GM19025 (cell line): ENCODE results near the gene P2RX6.
"Not testable (repeated sequence)": the region's sequence is repeated elsewhere in the genome, so short reads cannot be mapped to it uniquely, and the experiment has no call there.

Experiments
- ATAC-seq: cut with Tn5 transposase; IDR thresholded peaks from one replicate; pipeline ENCODE4 v1.9.1; 2021; ENCODE audit warnings: mild to moderate bottlenecking, low read depth, moderate library complexity; ENCODE audit not compliant: unreplicated experiment

Gene P2RX6

GRCh38 chr22:21030621-21031544, 15.9 kb downstream of the P2RX6 start:
- ATAC-seq: no peak

GRCh38 chr22:21031545-21032036, 16.6 kb downstream of the P2RX6 start:
- no peak for ATAC-seq

DNA sequence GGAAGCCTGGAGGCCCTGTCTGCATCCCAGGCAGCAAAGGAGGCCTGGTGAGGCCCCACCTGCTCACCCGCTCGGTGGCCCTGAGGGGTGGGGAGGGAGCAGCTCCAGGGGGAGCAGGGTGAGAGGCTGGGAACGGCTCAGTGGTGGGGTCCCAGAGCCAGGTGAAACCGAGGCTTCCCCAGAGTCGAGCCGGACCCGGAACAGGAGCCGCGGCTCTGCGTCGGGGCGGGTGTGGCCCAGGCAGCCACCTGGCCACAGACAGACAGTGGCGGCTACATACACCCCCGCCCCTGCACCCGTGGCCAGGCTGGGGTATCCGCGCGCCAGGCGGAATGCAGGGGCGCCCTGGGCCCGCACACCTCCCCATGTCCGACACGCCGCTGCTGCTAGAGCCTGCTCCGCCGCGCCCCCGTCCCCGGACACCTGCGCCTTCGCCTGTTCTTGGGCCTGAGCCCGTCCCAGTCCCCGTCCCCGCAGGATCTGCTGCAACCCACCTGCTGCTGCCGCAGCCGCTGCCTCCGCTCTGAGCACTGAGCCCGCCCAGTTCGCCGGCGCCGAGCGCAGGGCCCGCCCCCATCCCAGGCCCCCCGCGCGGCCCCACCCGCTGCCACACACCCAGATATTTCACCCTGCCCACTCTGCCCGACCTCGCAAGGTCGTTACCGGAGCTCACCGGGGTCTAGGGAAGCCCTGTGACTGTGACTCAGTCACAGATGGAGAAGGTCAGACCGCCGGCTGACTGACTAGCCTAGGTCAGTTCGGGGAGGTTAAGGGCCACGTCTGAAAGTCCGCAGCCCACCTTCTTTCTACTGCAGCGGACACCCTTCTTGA, 17.3 kb downstream of the P2RX6 start, which contains the start of gene SLC7A4:
Gene SLC7A4 (minus strand): TSS at position 525 of the 831 bp plus-strand sequence. CDS start 749 bp downstream, outside the sequence.
- ATAC-seq: no peak

- ATAC-seq: no peak
Observed at GRCh38 chr22:21032868-21033688, 18.1 kb downstream of the P2RX6 start.

DNA sequence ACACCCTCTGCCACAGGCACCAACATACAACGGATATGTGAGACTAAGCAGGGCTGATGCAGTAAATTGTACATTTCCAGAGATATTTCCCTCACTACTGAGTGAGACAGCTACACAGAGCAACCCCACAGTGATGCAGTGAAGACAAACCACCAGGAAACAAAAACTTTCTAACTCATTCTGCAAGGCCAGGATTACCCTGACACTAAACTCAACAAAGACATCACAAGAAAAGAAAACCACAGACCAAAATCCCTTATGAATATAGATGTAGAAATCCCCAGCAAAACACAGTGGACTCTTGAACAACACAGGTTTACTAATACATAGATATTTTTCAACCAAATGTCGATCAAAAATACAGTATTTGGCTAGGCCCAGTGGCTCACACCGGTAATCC, 18.9 kb downstream of the P2RX6 start:
- ATAC-seq: no peak

GRCh38 chr22:21034989-21035388, 20.0 kb downstream of the P2RX6 start:
- no peak for ATAC-seq

DNA sequence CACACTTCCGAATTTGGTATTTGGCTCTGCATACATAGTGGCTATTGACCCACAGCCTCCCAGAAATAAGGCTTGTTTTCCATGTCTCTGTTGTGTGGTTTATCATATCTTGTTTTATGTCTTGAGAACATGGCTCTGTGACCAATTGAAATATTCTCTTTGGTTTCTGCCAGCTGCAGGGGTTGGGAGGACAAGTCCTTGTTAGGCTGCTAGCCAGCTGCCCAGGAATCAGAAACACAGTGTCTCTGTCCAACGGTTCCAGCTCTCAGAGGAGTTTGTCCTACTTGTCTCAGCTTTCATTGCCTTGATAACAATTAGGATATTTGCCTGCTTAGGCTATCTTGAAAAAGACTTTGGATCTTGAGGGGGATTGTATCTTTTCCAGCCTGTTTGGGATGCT, 23.4 kb downstream of the P2RX6 start:
- no peak for ATAC-seq

DNA sequence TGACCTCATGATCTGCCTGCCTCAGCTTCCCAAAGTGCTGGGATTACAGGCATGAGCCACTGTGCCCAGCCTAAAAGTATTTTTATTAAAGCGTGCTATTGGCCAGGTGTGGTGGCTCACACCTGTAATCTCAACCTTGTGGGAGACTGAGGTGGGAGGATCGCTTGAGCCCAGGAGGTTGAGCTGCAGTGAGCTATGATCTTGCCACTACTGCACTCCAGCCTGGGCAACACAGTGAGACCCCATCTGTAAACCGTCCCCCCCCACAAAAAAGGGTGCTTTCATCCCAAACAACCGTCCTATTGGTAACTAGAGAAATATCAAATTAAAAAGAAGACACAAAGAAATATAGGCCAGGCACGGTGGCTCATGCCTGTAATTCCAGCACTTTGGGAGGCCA, 24.2 kb downstream of the P2RX6 start:
- ATAC-seq: not testable (repeated sequence)

DNA sequence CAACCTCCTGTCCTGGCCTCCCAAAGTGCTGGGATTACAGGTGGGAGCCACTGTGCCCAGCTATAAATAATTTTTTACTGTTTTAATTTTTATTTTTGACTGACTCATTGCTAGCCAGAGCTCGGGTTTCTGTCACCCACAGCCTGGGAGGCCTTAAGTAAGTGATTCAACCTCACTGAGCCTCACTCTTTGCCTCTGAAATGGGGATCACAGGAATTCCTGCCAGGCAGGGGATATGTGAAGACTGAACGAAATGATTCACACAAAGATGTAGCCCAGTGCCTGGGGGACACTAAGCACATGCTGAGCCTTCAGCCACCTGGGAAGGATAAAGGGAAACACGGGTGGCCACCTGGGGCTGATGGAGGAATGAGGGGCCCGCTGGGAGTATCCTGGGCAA, 27.0 kb downstream of the P2RX6 start:
- ATAC-seq: no peak

DNA sequence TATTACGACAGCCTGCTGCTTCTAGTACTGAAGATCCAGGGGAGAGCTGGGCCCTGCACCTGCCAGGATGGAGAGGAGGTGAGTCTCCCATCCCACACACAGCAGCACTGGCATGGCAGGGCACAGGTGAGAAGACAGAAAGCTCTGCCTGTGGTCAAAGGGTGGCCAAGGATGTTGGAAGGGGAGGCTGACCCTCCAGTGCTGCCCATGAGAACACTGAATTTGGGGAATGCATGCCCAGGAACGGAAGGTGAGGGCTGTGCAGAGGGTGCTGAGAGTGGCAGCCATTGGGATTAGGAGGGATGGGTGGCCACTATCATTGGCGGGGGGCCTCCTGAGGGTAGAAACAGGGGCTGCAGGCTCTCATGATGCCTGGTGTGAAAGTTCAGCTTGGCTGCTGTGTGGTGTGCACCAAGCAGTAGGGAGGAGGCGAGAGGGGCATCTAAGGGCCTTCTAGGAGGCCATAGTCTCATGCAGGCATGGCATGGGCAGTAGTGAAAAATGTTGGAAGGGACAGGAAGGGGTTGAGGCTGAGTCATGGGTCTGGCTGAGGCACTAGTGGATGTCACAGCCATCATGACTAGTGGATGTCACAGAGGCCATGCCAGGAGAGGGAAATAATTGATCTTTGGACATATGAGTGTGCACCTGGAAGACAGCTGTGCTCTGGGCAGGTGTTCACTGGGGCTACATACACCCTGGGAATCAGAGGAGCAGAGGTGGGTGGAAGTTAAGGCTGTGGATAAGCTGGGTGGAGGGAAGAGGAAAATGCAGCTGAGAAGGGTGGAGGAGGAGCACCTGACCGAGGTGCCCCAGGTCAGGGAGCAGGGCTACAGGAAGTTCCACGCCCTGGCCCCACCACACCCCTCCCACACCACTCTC, 28.3 kb downstream of the P2RX6 start:
- no peak for ATAC-seq

GRCh38 chr22:21043860-21044535, 29.0 kb downstream of the P2RX6 start:
- no peak for ATAC-seq

DNA sequence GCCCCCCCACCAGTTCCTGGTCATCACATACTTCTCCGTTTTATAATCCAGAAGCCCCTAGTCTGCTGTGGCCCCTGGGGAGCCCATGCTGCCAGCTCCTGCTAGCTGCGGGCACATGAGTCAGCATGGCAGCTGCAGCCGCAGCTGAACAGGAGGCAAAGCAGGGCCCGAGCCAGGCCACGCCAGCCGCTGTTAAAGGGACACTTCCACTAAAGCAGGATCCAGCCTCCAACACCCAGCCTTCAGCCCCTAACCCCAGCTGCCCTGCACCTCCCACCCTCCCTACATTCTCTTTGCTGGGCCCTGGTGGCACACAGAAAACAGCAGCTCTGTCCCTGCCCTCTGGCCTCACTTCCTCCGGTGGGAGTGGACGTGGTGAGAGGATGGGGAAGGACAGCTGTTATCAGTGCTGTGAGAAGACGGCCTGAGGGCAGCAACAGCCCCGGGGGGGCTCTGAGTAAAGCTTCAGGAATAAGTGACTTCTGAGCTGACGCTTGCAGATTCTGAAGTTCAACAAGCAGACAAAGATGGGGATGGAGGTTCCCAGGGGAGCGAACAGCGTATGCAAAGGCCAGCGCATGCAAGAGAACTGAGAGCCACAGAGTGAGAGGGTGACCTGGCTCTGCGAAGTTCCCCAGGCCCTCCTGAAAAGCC, 30.1 kb downstream of the P2RX6 start:
- ATAC-seq: no peak

DNA sequence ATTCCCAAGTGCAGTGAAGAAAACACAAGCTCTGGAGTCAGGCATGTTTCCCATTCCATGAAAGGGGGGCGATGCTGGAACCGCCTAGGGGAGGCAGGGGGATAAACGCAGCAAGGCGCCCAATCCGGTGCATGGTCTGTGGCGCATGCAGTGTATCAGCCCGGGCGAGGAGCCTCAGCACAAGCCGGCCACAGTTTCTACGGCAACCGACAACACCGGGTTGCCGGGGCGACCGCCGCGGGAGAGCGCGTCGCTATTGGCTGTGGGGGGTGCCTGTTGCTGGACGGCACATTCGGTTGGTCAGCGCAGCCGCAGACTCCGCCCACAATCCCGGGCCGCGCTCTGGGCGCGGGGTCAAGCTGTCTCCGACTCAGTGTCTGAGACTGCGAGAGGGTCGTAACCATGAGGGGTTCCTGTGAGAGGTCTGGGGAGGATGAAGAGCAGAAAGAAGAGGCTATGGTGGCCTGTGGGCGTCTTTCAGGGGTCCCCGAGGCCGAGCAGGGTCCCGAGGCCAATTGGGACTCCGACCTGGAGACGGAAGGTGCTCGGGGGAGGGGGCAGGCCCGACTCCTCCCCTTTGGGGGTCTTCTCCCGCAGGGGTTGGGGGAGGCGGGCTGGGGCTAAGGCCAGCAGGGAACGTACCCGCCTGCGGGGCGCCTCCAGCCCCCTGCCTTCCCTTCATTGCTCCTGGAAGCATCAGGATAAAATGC, 30.8 kb downstream of the P2RX6 start, which contains the start of gene LRRC74B:
Gene LRRC74B (plus strand): TSS at position 362 of the 710 bp plus-strand sequence. CDS start 41 bp downstream, at position 403.
- peak; percentile 86 for ATAC-seq

DNA sequence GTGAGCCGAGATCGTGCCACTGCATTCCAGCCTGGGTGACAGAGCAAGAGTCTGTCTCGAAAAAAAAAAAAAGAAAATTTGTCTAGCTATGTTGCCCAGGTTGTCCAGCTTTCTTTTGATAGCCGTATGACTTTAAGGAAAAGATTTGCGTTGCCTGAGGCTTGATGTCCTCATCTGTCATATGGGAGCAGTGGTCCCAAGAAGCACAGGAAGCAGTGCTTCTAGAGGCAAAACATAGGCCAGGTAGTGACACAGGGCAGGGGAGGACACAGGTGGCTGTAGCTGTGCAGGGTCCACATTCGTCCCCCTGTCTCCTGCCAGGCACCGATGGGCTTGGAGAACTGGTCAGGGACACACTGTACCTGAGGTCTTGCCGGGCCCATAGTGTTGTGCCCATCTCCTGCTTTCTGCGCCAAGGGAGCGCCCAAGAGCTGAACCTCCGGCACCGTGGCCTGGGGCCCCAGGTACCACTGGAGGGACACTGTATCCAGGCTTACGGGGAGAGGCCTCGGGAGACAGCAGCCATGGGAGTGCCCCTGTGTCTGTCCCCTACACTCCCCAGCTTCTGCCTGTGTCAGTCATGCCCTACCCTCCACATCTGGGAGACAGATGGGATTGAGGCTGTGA, 32.2 kb downstream of the P2RX6 start:
- no peak for ATAC-seq

GRCh38 chr22:21047730-21048129, 32.8 kb downstream of the P2RX6 start:
- ATAC-seq: no peak

DNA sequence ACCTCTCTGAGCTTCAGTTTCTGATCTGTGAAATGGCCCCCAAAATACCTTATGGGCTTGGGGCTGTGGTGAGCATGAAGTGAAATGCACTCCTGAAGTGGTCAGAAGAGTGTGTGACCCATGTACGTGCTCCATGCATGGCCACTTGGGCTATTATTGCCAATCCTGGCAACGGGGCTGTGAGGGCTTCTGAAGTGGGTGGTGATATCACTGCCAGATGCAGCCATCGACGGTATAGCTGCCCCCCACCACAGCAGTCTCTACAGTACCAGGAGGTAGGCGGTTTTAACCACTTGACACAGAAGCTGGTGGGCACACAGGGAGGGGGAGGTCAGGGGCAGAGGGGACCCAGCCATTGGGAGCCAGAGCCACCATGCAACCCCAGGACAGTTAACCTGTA, 33.5 kb downstream of the P2RX6 start:
- ATAC-seq: not testable (repeated sequence)

GRCh38 chr22:21048965-21049364, 34.0 kb downstream of the P2RX6 start:
- not testable (repeated sequence) for ATAC-seq
